K562 (cell line): ENCODE measurements around the gene ITPR1. TPM values are rescaled to one million over a fixed set of nuclear protein-coding genes. Genes with fewer than 3 reads are reported as not detected.

Source experiments
- CUX1 ChIP-seq: fragments of 200-800 bp; sonication (Bioruptor generic); IDR thresholded peaks from 2 replicates; pipeline ENCODE4 v1.6.1; 2016; ENCODE audit warnings: missing genetic modification characterization, missing compliant biosample characterization
- ETV6 ChIP-seq, 3 experiments: fragments of 150-350 bp in 1 of 3; sonication (generic) in 1 of 3; formaldehyde crosslinking in 1 of 3; IDR thresholded peaks; 2 replicates each; pipeline versions ENCODE4 v1.6.1 to v1.8.0; 2014 to 2022; ENCODE audit warnings: borderline replicate concordance in 2 of 3, low read depth in 2 of 3, antibody characterized with exemption in 1 of 3, low read length in 1 of 3, mild to moderate bottlenecking in 1 of 3, missing genetic modification reagents in 1 of 3
- MAFK ChIP-seq: IDR thresholded peaks from 2 replicates; pipeline ENCODE4 v1.6.1; 2011; ENCODE audit warnings: low read length, improper control_type of control experiment
- NR4A1 ChIP-seq, 2 experiments: fragments of 250-450 bp in 1 of 2; fragments of 450-650 bp in 1 of 2; sonication (Bioruptor Pico) in 1 of 2; IDR thresholded peaks; 2 replicates each; pipeline versions ENCODE4 v1.4.0 to v1.6.1; 2016 to 2020; ENCODE audit warnings: mild to moderate bottlenecking in 2 of 2, missing compliant biosample characterization in 1 of 2, missing genetic modification characterization in 1 of 2, moderate library complexity in 1 of 2
- ZNF174 ChIP-seq: fragments of 250-450 bp; sonication (Bioruptor Pico); IDR thresholded peaks from 2 replicates; pipeline ENCODE4 v1.4.0; 2020; ENCODE audit warnings: mild to moderate bottlenecking
- polyA plus RNA-seq, 8 experiments: library from polyadenylated mRNA; depleted of rRNA in 4 of 8; stranded (reverse) in 5 of 8; unstranded in 3 of 8; fragments of >200 nt; fragmentation: Nextera tagmentation in 2 of 8; fragmentation: Illumina TruSeq in 1 of 8; extraction: Ambion mirVana in 2 of 8; extraction: Trizol in 1 of 8; gene quantifications; 2 replicates each; pipeline versions ENCODE4 v1.2.1 to v1.2.3, GENCODE V29; 2011 to 2014; ENCODE audit warnings: inconsistent platforms in 1 of 8, missing spikeins in 1 of 8
- total RNA-seq, 7 experiments: library from RNA; depleted of rRNA in 6 of 7; stranded (reverse); fragments of >200 nt in 6 of 7; fragmentation: Illumina TruSeq in 2 of 7; extraction: Trizol in 2 of 7; gene quantifications; 2 replicates each; pipeline versions ENCODE4 v1.2.1 to v1.2.3, GENCODE V29; 2011 to 2021; ENCODE audit warnings: low replicate concordance in 1 of 7

The ITPR1 gene
- total and polyA plus RNA-seq, 9 of the 15 experiments (the other 6 are each of a cell fraction or from before 2014, with no cell fraction given), result 22.4 to 40.0 (median 27.4) TPM

GRCh38 chr3:4739289-4740236 lies 246.4 kb downstream of the ITPR1 start (continued):
- peak; percentile 27; the same call in 1 of the 2 replicates for TF ChIP-seq CUX1 (CRISPR knock-in tag)
- TF ChIP-seq ZNF174, result no peak
- TF ChIP-seq NR4A1 (CRISPR knock-in tag; IDR thresholded peaks at IDR 0.05), result no peak
- peak; percentile 87; the same call in 1 of the 2 replicates for TF ChIP-seq NR4A1 (tag; IDR thresholded peaks at IDR 0.05)
- peak; percentile 70 to 93; a peak in 3 of 4 replicates for TF ChIP-seq ETV6 (IDR thresholded peaks at IDR 0.05; ENCODE audit: borderline replicate concordance in 1 of 2, low read depth in 2 of 2, low read length in 1 of 2)
- TF ChIP-seq ETV6 (CRISPR knock-in tag; IDR thresholded peaks at IDR 0.05; ENCODE audit: borderline replicate concordance), result no peak
- no peak for TF ChIP-seq MAFK
